Liver (tissue), 3 donors: Measurements from ENCODE around the gene ISCA2.

Experiments
- CTCF ChIP-seq: fragments of 150-350 bp; IDR thresholded peaks from 2 replicates; pipeline ENCODE4 v1.5.1; 2017; ENCODE audit warnings: improper control_type of control experiment, low read depth, low read length; ENCODE audit not compliant: missing input control
- FOXA1 ChIP-seq: IDR thresholded peaks from 2 replicates; pipeline ENCODE4 v1.6.1; 2016; ENCODE audit warnings: antibody characterized with exemption
- FOXA2 ChIP-seq: IDR thresholded peaks from 2 replicates; pipeline ENCODE4 v1.6.1; 2016; ENCODE audit warnings: antibody characterized with exemption
- HNF4A ChIP-seq, 2 donors: conservative IDR thresholded peaks; 2 replicates each; pipeline ENCODE4 v1.6.1; 2016; ENCODE audit warnings: antibody characterized with exemption in 2 of 2, mild to moderate bottlenecking in 2 of 2
- MAX ChIP-seq: IDR thresholded peaks from 2 replicates; pipeline ENCODE4 v1.6.1; 2016; ENCODE audit warnings: antibody characterized with exemption
- REST ChIP-seq: IDR thresholded peaks from 2 replicates; pipeline ENCODE4 v1.6.1; 2016; ENCODE audit warnings: antibody characterized with exemption, mild to moderate bottlenecking
- SP1 ChIP-seq: IDR thresholded peaks from 2 replicates; pipeline ENCODE4 v1.6.1; 2018; ENCODE audit warnings: antibody characterized with exemption, mild to moderate bottlenecking
- TAF1 ChIP-seq: conservative IDR thresholded peaks from 2 replicates; pipeline ENCODE4 v1.6.1; 2016; ENCODE audit warnings: antibody characterized with exemption, mild to moderate bottlenecking
- YY1 ChIP-seq: IDR thresholded peaks from 2 replicates; pipeline ENCODE4 v1.6.1; 2016; ENCODE audit warnings: antibody characterized with exemption, mild to moderate bottlenecking
- ZBTB33 ChIP-seq: IDR thresholded peaks from 2 replicates; pipeline ENCODE4 v1.6.1; 2016; ENCODE audit warnings: antibody characterized with exemption
- donor health status: healthy.
- donor health status: healthy.

- TF ChIP-seq CTCF (no peak), REST (no peak), YY1 (no peak), HNF4A (conservative IDR thresholded peaks at IDR 0.05) (no peak), MAX (no peak), SP1 (no peak), FOXA2 (no peak), TAF1 (no peak), FOXA1 (no peak), ZBTB33 (no peak)
Measured at GRCh38 chr14:74532246-74532645, 38.7 kb downstream of the ISCA2 start.
